K562 (cell line): Measurements from ENCODE around the gene AP1G1. TPM values are rescaled to one million over a fixed set of nuclear protein-coding genes. Genes with fewer than 3 reads are reported as not detected.
A peak's percentile ranks its signal among the peaks of the same experiment; 100 is the strongest.
"Not testable (repeated sequence)": the region's sequence is repeated elsewhere in the genome, so short reads cannot be mapped to it uniquely, and the experiment has no call there.

ENCODE experiments used
- ATAC-seq: fragments of 200-7000 bp; cut with Tn5 transposase; 3 replicates; pipeline ENCODE4 v1.9.1; 2020; ENCODE audit warnings: moderate library complexity
- BruUV-seq: library from RNA; stranded (reverse); fragments of 400-500 nt; replicated peaks from 2 replicates; lab custom pipeline; 2021; lab: Mats Ljungman, UMichigan
- CTCF ChIA-PET: fragments of 300-600 bp; formaldehyde crosslinking; extraction: SDS; loops from one replicate; lab custom pipeline; 2021; ENCODE audit warnings: low intra/inter-chr PET ratio; lab: Yijun Ruan, JAX
- POLR2A ChIA-PET: fragments of 300-600, 350-650 bp; sonication (Branson Sonifier 250); formaldehyde crosslinking; extraction: SDS; loops from one replicate; lab custom pipeline; 2021; ENCODE audit warnings: antibody characterized with exemption, inconsistent platforms; lab: Yijun Ruan, JAX
- DNase-seq, 4 experiments: peaks; one replicate each; pipeline versions ENCODE4 v3.0.0 to v3.0.0-alpha.2; 2011 to 2018; ENCODE audit warnings: low spot score in 3 of 4, mixed read lengths in 3 of 4; ENCODE audit errors: extremely low read depth in 1 of 4
- FAIRE-seq: peaks from 2 replicates; lab custom pipeline; 2011; peaks lifted over from hg19 to GRCh38; lab: Jason Lieb, UNC
- H2AFZ ChIP-seq: 2 replicates; pipeline ENCODE4 v1.6.0; 2011; ENCODE audit warnings: low read depth, low read length, control low read depth, inconsistent platforms
- H3K27ac ChIP-seq: fragments of 200-600 bp; 3 replicates; pipeline ENCODE4 v1.8.0; 2011; ENCODE audit warnings: low read depth, mild to moderate bottlenecking, control low read depth, inconsistent platforms, low read length, moderate library complexity, mixed read lengths; ENCODE audit errors: extremely low read depth
- H3K27me3 ChIP-seq, 2 experiments: fragments of 300-600 bp in 1 of 2; 2 replicates in 1 of 2; 3 replicates in 1 of 2; pipeline versions ENCODE4 v1.6.0 to v1.8.0; 2011; ENCODE audit warnings: inconsistent platforms in 2 of 2, low read length in 2 of 2, mild to moderate bottlenecking in 1 of 2, mixed read lengths in 1 of 2, moderate library complexity in 1 of 2; ENCODE audit not compliant: control insufficient read depth in 2 of 2, insufficient read depth in 2 of 2
- H3K36me3 ChIP-seq: fragments of 300-600 bp; 3 replicates; pipeline ENCODE4 v1.8.0; 2011; ENCODE audit warnings: mild to moderate bottlenecking, low read length, inconsistent platforms; ENCODE audit not compliant: control insufficient read depth, insufficient read depth
- H3K4me1 ChIP-seq, 2 experiments: fragments of 200-600 bp in 1 of 2; replicated peaks in 1 of 2; 2 replicates in 1 of 2; 3 replicates in 1 of 2; pipeline versions ENCODE4 v1.5.1 to v1.8.0; 2011; ENCODE audit warnings: inconsistent platforms in 2 of 2, low read length in 2 of 2, mild to moderate bottlenecking in 1 of 2, mixed read lengths in 1 of 2, moderate library complexity in 1 of 2; ENCODE audit not compliant: control insufficient read depth in 2 of 2, insufficient read depth in 2 of 2
- H3K4me2 ChIP-seq: 2 replicates; pipeline ENCODE4 v1.6.1; 2011; ENCODE audit warnings: low read length, control low read depth, inconsistent platforms, mixed read lengths; ENCODE audit not compliant: insufficient read depth
- H3K4me3 ChIP-seq: fragments of 200-600 bp; sonication (generic), shearing (Covaris generic); 2 replicates; pipeline ENCODE4 v1.5.1; 2016; ENCODE audit warnings: control low read depth, inconsistent platforms
- H3K79me2 ChIP-seq: fragments of 200-600 bp; 3 replicates; pipeline ENCODE4 v1.8.0; 2011; ENCODE audit warnings: low read length, inconsistent platforms; ENCODE audit not compliant: control insufficient read depth, insufficient read depth
- H3K9ac ChIP-seq, 2 experiments: 2 replicates each; pipeline versions ENCODE4 v1.6.0 to v1.6.1; 2011; ENCODE audit warnings: low read depth in 2 of 2, low read length in 2 of 2, control low read depth in 1 of 2, inconsistent platforms in 1 of 2, mild to moderate bottlenecking in 1 of 2, mixed read lengths in 1 of 2; ENCODE audit not compliant: insufficient read depth in 1 of 2
- H3K9me1 ChIP-seq: one replicate; pipeline ENCODE4 v1.6.0; 2011; ENCODE audit warnings: inconsistent platforms, mild to moderate bottlenecking, low read length, moderate library complexity; ENCODE audit not compliant: control insufficient read depth, insufficient read depth
- H3K9me3 ChIP-seq: replicated peaks from 2 replicates; pipeline ENCODE4 v1.5.1; 2011; ENCODE audit warnings: low read depth, low read length, inconsistent platforms; ENCODE audit not compliant: control insufficient read depth, insufficient read depth
- H4K20me1 ChIP-seq: replicated peaks from 2 replicates; pipeline ENCODE4 v1.6.1; 2011; ENCODE audit warnings: low read length, inconsistent platforms, mixed read lengths; ENCODE audit not compliant: control insufficient read depth, insufficient read depth
- WGBS: fragments of 100-300 bp; shearing (Covaris generic); methylation state at CpG from one replicate; pipeline ENCODE4 v1.1.6; 2016; ENCODE audit warnings: low coverage, mixed read lengths; ENCODE audit not compliant: insufficient coverage; ENCODE audit errors: missing lambda C conversion rate; 5-methylcytosine and 5-hydroxymethylcytosine counted together
- in situ Hi-C: fragments of 300-500 bp; cut with MboI; formaldehyde crosslinking; loops from 4 replicates; pipeline ENCODE4 v1.15.0; 2018; ENCODE audit warnings: inconsistent platforms, mixed read lengths
- intact Hi-C: fragments of 100-400 bp; cut with micrococcal nuclease; formaldehyde crosslinking; loops from 2 replicates; pipeline ENCODE4 v1.14.2; 2022
- polyA plus RNA-seq, 8 experiments: library from polyadenylated mRNA; depleted of rRNA in 4 of 8; stranded (reverse) in 5 of 8; unstranded in 3 of 8; fragments of >200 nt; fragmentation: Nextera tagmentation in 2 of 8; fragmentation: Illumina TruSeq in 1 of 8; extraction: Ambion mirVana in 2 of 8; extraction: Trizol in 1 of 8; gene quantifications; 2 replicates each; pipeline versions ENCODE4 v1.2.1 to v1.2.3, GENCODE V29; 2011 to 2014; ENCODE audit warnings: inconsistent platforms in 1 of 8, missing spikeins in 1 of 8
- total RNA-seq, 7 experiments: library from RNA; depleted of rRNA in 6 of 7; stranded (reverse); fragments of >200 nt in 6 of 7; fragmentation: Illumina TruSeq in 2 of 7; extraction: Trizol in 2 of 7; gene quantifications; 2 replicates each; pipeline versions ENCODE4 v1.2.1 to v1.2.3, GENCODE V29; 2011 to 2021; ENCODE audit warnings: low replicate concordance in 1 of 7
- TF ChIP-seq, protein P1 (sequence below): sonication (generic); formaldehyde crosslinking; IDR thresholded peaks from 2 replicates; pipeline ENCODE4 v1.8.1; 2023; ENCODE audit warnings: mild to moderate bottlenecking, missing genetic modification reagents

Gene AP1G1
- total and polyA plus RNA-seq, 9 of the 15 experiments (the other 6 are each of a cell fraction or from before 2014, with no cell fraction given): 7.0 to 59.2 (median 42.0) TPM

- TF ChIP-seq, protein P1, sequence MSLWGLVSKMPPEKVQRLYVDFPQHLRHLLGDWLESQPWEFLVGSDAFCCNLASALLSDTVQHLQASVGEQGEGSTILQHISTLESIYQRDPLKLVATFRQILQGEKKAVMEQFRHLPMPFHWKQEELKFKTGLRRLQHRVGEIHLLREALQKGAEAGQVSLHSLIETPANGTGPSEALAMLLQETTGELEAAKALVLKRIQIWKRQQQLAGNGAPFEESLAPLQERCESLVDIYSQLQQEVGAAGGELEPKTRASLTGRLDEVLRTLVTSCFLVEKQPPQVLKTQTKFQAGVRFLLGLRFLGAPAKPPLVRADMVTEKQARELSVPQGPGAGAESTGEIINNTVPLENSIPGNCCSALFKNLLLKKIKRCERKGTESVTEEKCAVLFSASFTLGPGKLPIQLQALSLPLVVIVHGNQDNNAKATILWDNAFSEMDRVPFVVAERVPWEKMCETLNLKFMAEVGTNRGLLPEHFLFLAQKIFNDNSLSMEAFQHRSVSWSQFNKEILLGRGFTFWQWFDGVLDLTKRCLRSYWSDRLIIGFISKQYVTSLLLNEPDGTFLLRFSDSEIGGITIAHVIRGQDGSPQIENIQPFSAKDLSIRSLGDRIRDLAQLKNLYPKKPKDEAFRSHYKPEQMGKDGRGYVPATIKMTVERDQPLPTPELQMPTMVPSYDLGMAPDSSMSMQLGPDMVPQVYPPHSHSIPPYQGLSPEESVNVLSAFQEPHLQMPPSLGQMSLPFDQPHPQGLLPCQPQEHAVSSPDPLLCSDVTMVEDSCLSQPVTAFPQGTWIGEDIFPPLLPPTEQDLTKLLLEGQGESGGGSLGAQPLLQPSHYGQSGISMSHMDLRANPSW (CRISPR knock-in tag): no peak
Observed at GRCh38 chr16:71826533-71827017, 17.9 kb upstream of the AP1G1 start (continued).

DNA sequence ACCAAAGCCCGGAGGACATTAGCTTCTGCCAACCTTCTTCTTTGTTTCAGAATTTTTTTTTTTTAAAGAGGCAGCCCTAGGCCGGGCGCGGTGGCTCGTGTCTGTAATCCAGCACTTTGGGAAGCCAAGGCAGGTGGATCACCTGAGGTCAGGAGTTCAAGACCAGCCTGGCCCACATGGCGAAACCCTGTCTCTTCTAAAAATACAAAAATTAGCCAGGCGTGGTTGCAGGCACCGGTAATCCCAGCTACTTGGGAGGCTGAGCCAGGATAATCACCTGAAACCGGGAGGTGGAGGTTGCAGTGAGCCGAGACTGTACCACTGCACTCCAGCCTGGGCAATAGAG lies 8.5 kb upstream of the AP1G1 start:
- WGBS: 74% methylated on average over 10 of the region's 10 CpGs
- H3K9ac ChIP-seq, ATAC-seq, H3K79me2 ChIP-seq, H3K36me3 ChIP-seq, CTCF ChIA-PET, H3K4me3 ChIP-seq, H3K9me1 ChIP-seq, H3K9me3 ChIP-seq, H3K4me1 ChIP-seq, in situ Hi-C loops, intact Hi-C loops, BruUV-seq, H3K27me3 ChIP-seq, H3K4me2 ChIP-seq, H4K20me1 ChIP-seq, FAIRE-seq, DNase-seq, H3K27ac ChIP-seq: not testable (repeated sequence)
- peak overlapping the region; percentile 68; the same call in 1 of the 2 replicates for H2AFZ ChIP-seq
- POLR2A ChIA-PET: interaction anchor here (0.6 to 1.3 kb wide), 2 partner anchors 9 to 39 kb away, joined by 3 to 4 read pairs; partner anchors contain the start of gene AP1G1
